ENCODE measurements around the gene IFNB1. TPM values are rescaled to one million over a fixed set of nuclear protein-coding genes. Genes with fewer than 3 reads are reported as not detected.

IFNB1 gene
- total RNA-seq, 1 experiment from 2014 or later = not detected

GRCh38 chr9:21042466-21042865 is 35.3 kb downstream of the IFNB1 start:
- BruUV-seq (replicated peaks) = no TSS peak
- TF ChIP-seq EZH2phosphoT487 (IDR thresholded peaks at IDR 0.05; ENCODE audit: borderline replicate concordance) = no peak
- no peak for TF ChIP-seq CBX3 (IDR thresholded peaks at IDR 0.05; ENCODE audit: low read depth)
- no peak for TF ChIP-seq ZFX (IDR thresholded peaks at IDR 0.05)
- no peak for TF ChIP-seq ZNF274 (IDR thresholded peaks at IDR 0.05; ENCODE audit: low read depth, low read length)
- TF ChIP-seq EGR1 (IDR thresholded peaks at IDR 0.05; ENCODE audit: low read depth) = no peak
- TF ChIP-seq TCF7L2 (IDR thresholded peaks at IDR 0.05; ENCODE audit: borderline replicate concordance, extremely low read depth, insufficient read depth, insufficient read length) = no peak
- TF ChIP-seq REST (IDR thresholded peaks at IDR 0.05; ENCODE audit: low read depth) = no peak
- no peak for TF ChIP-seq SIN3A (IDR thresholded peaks at IDR 0.05; ENCODE audit: low read depth)
- no peak for TF ChIP-seq ZBTB33 (IDR thresholded peaks at IDR 0.05; ENCODE audit: extremely low read depth, insufficient replicate concordance, low read length)
- no peak for TF ChIP-seq POLR2A (IDR thresholded peaks at IDR 0.05; ENCODE audit: borderline replicate concordance, extremely low read depth, insufficient read depth, insufficient read length)
- TF ChIP-seq ELF1 (IDR thresholded peaks at IDR 0.05; ENCODE audit: borderline replicate concordance, low read depth) = no peak
- TF ChIP-seq EZH2 (IDR thresholded peaks at IDR 0.05) = no peak
- Histone ChIP-seq H3K4me1 (ENCODE audit: control insufficient read depth in 1 of 2, insufficient read depth in 2 of 2, low read length in 2 of 2) (no peaks in the 10 kb centered on the region), H4K20me1 (ENCODE audit: insufficient read depth) (no peaks in the 10 kb centered on the region), H3K79me2 (ENCODE audit: insufficient read depth, low read length) (no peaks in the 10 kb centered on the region), H3K9me3 (ENCODE audit: control insufficient read depth in 1 of 2, insufficient read depth in 1 of 2, low read depth in 1 of 2, low read length in 2 of 2) (no peaks in the 10 kb centered on the region), H3K4me2 (ENCODE audit: low read length) (no peak overlapping the region), H3K4me3 (replicated peaks in 1 of 2; ENCODE audit: low read depth in 1 of 2, low read length in 2 of 2) (no peak overlapping the region), H3K9ac (ENCODE audit: low read length) (no peak overlapping the region), H2AFZ (ENCODE audit: low read depth, low read length, poor library complexity, severe bottlenecking) (no peak overlapping the region), H3K27me3 (ENCODE audit: insufficient read depth, low read length) (no peaks in the 10 kb centered on the region), H3K36me3 (ENCODE audit: control insufficient read depth in 1 of 2, insufficient read depth in 2 of 2, low read length in 2 of 2) (no peaks in the 10 kb centered on the region), H3K9me2 (ENCODE audit: insufficient read depth) (no peaks in the 10 kb centered on the region), H3K27ac (ENCODE audit: low read depth, low read length) (no peak overlapping the region)
- CTCF ChIA-PET = no interaction called here
- DNase-seq (ENCODE audit: low read depth, low spot score) (no peak), ATAC-seq (no peak)
- intact Hi-C loops (cut with micrococcal nuclease) = no loop called here
- RAD21 ChIA-PET (ENCODE audit: low non-redundant PET in 1 of 2, low total read pairs in 2 of 2, uncharacterized antibody in 2 of 2, unreplicated experiment in 2 of 2) = no interaction called here
- POLR2A ChIA-PET = no interaction called here
